NCI-H2081 treated with DMSO at 0.1 percent for 48 hours (cell line): ENCODE data around the gene TRPM1.

ENCODE experiments used
- DNase-seq: peaks from one replicate; lab custom pipeline; 2025; lab: John Stamatoyannopoulos, UW

TRPM1 gene

GRCh38 chr15:31049682-31050615, 51.6 kb downstream of the TRPM1 start:
- no peak for DNase-seq

GRCh38 chr15:31049111-31049510, 52.4 kb downstream of the TRPM1 start:
- DNase-seq, result no peak

- DNase-seq, result no peak
Observed at GRCh38 chr15:31047437-31047836, 54.1 kb downstream of the TRPM1 start.

- no peak for DNase-seq
Observed at GRCh38 chr15:31046759-31047359, 54.7 kb downstream of the TRPM1 start.

GRCh38 chr15:31045606-31046005, 55.9 kb downstream of the TRPM1 start:
- DNase-seq, result no peak

- no peak for DNase-seq
Observed at GRCh38 chr15:31042751-31043150, 58.8 kb downstream of the TRPM1 start.

GRCh38 chr15:31041610-31042009, 59.9 kb downstream of the TRPM1 start:
- no peak for DNase-seq

- DNase-seq, result no peak
Observed at GRCh38 chr15:31040611-31041010, 60.9 kb downstream of the TRPM1 start.

- no peak for DNase-seq
Observed at GRCh38 chr15:31039961-31040360, 61.6 kb downstream of the TRPM1 start.

- DNase-seq, result no peak
Observed at GRCh38 chr15:31037731-31038477, 63.6 kb downstream of the TRPM1 start.

- DNase-seq, result no peak
Observed at GRCh38 chr15:31036783-31037182, 64.7 kb downstream of the TRPM1 start.

- DNase-seq, result no peak
Observed at GRCh38 chr15:31035610-31036009, 65.9 kb downstream of the TRPM1 start.

- no peak for DNase-seq
Observed at GRCh38 chr15:31034152-31034551, 67.4 kb downstream of the TRPM1 start.

GRCh38 chr15:31032961-31033371, 68.6 kb downstream of the TRPM1 start:
- no peak for DNase-seq

GRCh38 chr15:31031471-31032067, 70.0 kb downstream of the TRPM1 start:
- DNase-seq, result no peak

GRCh38 chr15:31027910-31028578, 73.5 kb downstream of the TRPM1 start:
- DNase-seq, result no peak

- no peak for DNase-seq
Observed at GRCh38 chr15:31025996-31026395, 75.5 kb downstream of the TRPM1 start.

- DNase-seq, result no peak
Observed at GRCh38 chr15:31024979-31025378, 76.5 kb downstream of the TRPM1 start.

GRCh38 chr15:31024330-31024729, 77.2 kb downstream of the TRPM1 start:
- DNase-seq, result no peak

GRCh38 chr15:31023841-31024240, 77.7 kb downstream of the TRPM1 start:
- DNase-seq, result no peak

- DNase-seq, result no peak
Observed at GRCh38 chr15:31021067-31021665, 80.4 kb downstream of the TRPM1 start.
